ENCODE data around the gene BAG1.

Gene BAG1

GRCh38 chr9:33291901-33292300, 27.4 kb upstream of the BAG1 start:
- TF ChIP-seq CTCF (IDR thresholded peaks at IDR 0.05; ENCODE audit: extremely low read depth, insufficient read depth, missing control alignments): no peak
- in situ Hi-C loops (cut with MboI; ENCODE audit: low pct_unique_long_range_greater_than_20kb, low sequenced_read_pairs, unreplicated experiment): no loop called here
- no peak for DNase-seq (ENCODE audit: low spot score)

GRCh38 chr9:33291031-33291397, 26.5 kb upstream of the BAG1 start:
- peak; percentile 38 for DNase-seq (ENCODE audit: low spot score)
- no peak for TF ChIP-seq CTCF (IDR thresholded peaks at IDR 0.05; ENCODE audit: extremely low read depth, insufficient read depth, missing control alignments)
- in situ Hi-C loops (cut with MboI; ENCODE audit: low pct_unique_long_range_greater_than_20kb, low sequenced_read_pairs, unreplicated experiment): no loop called here

GRCh38 chr9:33290247-33291030, 25.9 kb upstream of the BAG1 start, which contains the start of gene NFX1:
TSS of gene NFX1 (plus strand) at chr9:33290516. CDS start at chr9:33290573, 57 bp downstream.
- TF ChIP-seq CTCF (IDR thresholded peaks at IDR 0.05; ENCODE audit: extremely low read depth, insufficient read depth, missing control alignments): no peak
- in situ Hi-C loops (cut with MboI; ENCODE audit: low pct_unique_long_range_greater_than_20kb, low sequenced_read_pairs, unreplicated experiment): no loop called here
- peak; percentile 92 for DNase-seq (ENCODE audit: low spot score)

GRCh38 chr9:33289936-33290246, 25.4 kb upstream of the BAG1 start:
- DNase-seq (ENCODE audit: low spot score): no peak
- no peak for TF ChIP-seq CTCF (IDR thresholded peaks at IDR 0.05; ENCODE audit: extremely low read depth, insufficient read depth, missing control alignments)
- in situ Hi-C loops (cut with MboI; ENCODE audit: low pct_unique_long_range_greater_than_20kb, low sequenced_read_pairs, unreplicated experiment): no loop called here

GRCh38 chr9:33289496-33289895, 25.0 kb upstream of the BAG1 start:
- no peak for TF ChIP-seq CTCF (IDR thresholded peaks at IDR 0.05; ENCODE audit: extremely low read depth, insufficient read depth, missing control alignments)
- in situ Hi-C loops (cut with MboI; ENCODE audit: low pct_unique_long_range_greater_than_20kb, low sequenced_read_pairs, unreplicated experiment): no loop called here
- no peak for DNase-seq (ENCODE audit: low spot score)

- no peak for DNase-seq (ENCODE audit: low spot score)
- in situ Hi-C loops (cut with MboI; ENCODE audit: low pct_unique_long_range_greater_than_20kb, low sequenced_read_pairs, unreplicated experiment): no loop called here
- no peak for TF ChIP-seq CTCF (IDR thresholded peaks at IDR 0.05; ENCODE audit: extremely low read depth, insufficient read depth, missing control alignments)
These were observed 24.4 kb upstream of the BAG1 start for GRCh38 chr9:33288828-33289483.
